ENCODE data around the gene DALRD3. TPM values are rescaled to one million over a fixed set of nuclear protein-coding genes. Genes with fewer than 3 reads are reported as not detected.

The DALRD3 gene
- polyA plus RNA-seq, 2 of the 4 experiments (the other 2 are of a cell fraction), result 20.5 to 35.8 TPM

DNA sequence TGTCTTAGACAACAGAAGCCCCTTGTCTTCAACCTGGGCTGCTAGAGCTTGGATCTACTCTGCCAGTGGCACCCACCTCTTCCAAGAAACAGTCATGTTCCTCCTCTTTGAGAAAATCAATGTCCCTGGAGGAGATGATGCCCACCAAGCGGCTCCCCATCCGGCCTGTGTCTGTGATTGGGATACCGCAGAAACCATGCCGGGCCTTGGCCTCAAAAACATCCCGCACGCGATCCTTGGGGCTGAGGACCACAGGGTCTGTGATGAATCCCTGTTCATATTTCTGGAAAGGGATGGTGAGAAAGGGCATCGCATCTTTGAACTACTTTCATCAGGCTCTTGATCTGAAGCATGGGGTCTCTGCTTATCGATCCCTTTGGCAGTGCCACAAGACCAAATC lies 9.3 kb upstream of the DALRD3 start:
- WGBS (ENCODE audit: missing lambda C conversion rate), result 96% methylated on average over 5 of the region's 9 CpGs
- TF ChIP-seq GATA3 (IDR thresholded peaks at IDR 0.05; ENCODE audit: borderline replicate concordance), result no peak
- 0 out of 2 replicates have a peak, but pooled peaks have one; percentile 9 for TF ChIP-seq POLR2A (IDR thresholded peaks at IDR 0.05; ENCODE audit: low read length)
- ATAC-seq (no peak), DNase-seq (ENCODE audit: low read depth in 1 of 2, low spot score in 1 of 2) (no peak), FAIRE-seq (no peak)
- H3K27ac ChIP-seq, result peak overlapping the region in 1 of 2 experiments; percentile 90; a peak in 1 of 6 replicates
- POLR2A ChIA-PET, result no interaction called here
- no peaks in the 10 kb centered on the region for H3K9me3 ChIP-seq
- peak overlapping the region; percentile 99 for H3K4me2 ChIP-seq
- H3K4me1 ChIP-seq, result peaks cover 24% of the 10 kb centered on the region
- H3K4me3 ChIP-seq, result peak overlapping the region; percentile 81; the same call in 2 of the 3 replicates
- CTCF ChIA-PET, result interaction anchor here (1.1 to 1.7 kb wide), 2 partner anchors 14 to 67 kb away, joined by 3 to 5 read pairs; partner anchors contain the start of gene QRICH1

DNA sequence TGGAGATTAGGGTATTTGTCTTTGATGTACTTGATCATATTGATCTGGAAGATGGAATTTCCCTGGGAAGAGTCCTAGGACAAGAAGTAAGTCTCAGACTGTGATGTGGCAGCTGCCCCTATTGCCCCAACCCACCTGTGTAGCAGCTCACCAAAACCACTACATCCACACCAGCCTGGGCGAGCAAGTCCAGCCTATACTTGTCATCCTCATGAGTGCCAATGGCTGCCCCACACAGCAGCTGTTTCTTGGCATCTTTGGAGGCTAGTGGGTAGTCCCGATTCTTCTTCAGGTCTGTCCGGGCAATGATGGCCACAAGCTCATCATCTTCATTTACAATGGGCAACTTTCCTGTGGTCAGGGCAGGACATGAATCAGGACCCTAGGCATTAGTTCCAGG lies 8.2 kb upstream of the DALRD3 start:
- Histone ChIP-seq H3K9me3 (no peaks in the 10 kb centered on the region), H3K4me3 (no peak overlapping the region), H3K4me2 (no peak overlapping the region), H3K27ac (no peak overlapping the region), H3K4me1 (peaks cover 24% of the 10 kb centered on the region)
- POLR2A ChIA-PET, result interaction anchor here (0.8 kb wide), 1 partner anchor 67 kb away, joined by 3 read pairs; no protein-coding TSS in a partner anchor
- ATAC-seq (no peak), FAIRE-seq (no peak), DNase-seq (ENCODE audit: low read depth in 1 of 2, low spot score in 1 of 2) (no peak)
- 95% methylated on average over 2 of the region's 3 CpGs for WGBS (ENCODE audit: missing lambda C conversion rate)
- TF ChIP-seq, protein P1, sequence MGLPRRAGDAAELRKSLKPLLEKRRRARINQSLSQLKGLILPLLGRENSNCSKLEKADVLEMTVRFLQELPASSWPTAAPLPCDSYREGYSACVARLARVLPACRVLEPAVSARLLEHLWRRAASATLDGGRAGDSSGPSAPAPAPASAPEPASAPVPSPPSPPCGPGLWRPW (IDR thresholded peaks at IDR 0.05), result no peak
- TF ChIP-seq ZC3H11A (IDR thresholded peaks at IDR 0.05) (no peak), HOXA7 (CRISPR knock-in tag; IDR thresholded peaks at IDR 0.05) (no peak), ZSCAN20 (CRISPR knock-in tag; IDR thresholded peaks at IDR 0.05) (no peak), NPAS2 (CRISPR knock-in tag; IDR thresholded peaks at IDR 0.05; ENCODE audit: borderline replicate concordance) (no peak), RFX5 (IDR thresholded peaks at IDR 0.05) (no peak), SREBF2 (IDR thresholded peaks at IDR 0.05) (no peak), KDM5A (IDR thresholded peaks at IDR 0.05) (no peak), RCOR1 (IDR thresholded peaks at IDR 0.05; ENCODE audit: low read depth, low read length) (no peak), MAFK (IDR thresholded peaks at IDR 0.05; ENCODE audit: partially characterized antibody) (no peak), CBX2 (IDR thresholded peaks at IDR 0.05; ENCODE audit: borderline replicate concordance, low read depth) (no peak), KDM1A (IDR thresholded peaks at IDR 0.05; ENCODE audit: low read depth) (no peak), CHD4 (IDR thresholded peaks at IDR 0.05; ENCODE audit: borderline replicate concordance) (no peak), FOXS1 (CRISPR knock-in tag; IDR thresholded peaks at IDR 0.05) (no peak), NFE2L2 (conservative IDR thresholded peaks at IDR 0.05; ENCODE audit: low read length) (no peak)
- TF ChIP-seq, protein P2, sequence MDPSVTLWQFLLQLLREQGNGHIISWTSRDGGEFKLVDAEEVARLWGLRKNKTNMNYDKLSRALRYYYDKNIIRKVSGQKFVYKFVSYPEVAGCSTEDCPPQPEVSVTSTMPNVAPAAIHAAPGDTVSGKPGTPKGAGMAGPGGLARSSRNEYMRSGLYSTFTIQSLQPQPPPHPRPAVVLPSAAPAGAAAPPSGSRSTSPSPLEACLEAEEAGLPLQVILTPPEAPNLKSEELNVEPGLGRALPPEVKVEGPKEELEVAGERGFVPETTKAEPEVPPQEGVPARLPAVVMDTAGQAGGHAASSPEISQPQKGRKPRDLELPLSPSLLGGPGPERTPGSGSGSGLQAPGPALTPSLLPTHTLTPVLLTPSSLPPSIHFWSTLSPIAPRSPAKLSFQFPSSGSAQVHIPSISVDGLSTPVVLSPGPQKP (IDR thresholded peaks at IDR 0.05; ENCODE audit: low read depth, low read length), result no peak
- TF ChIP-seq, protein P3, sequence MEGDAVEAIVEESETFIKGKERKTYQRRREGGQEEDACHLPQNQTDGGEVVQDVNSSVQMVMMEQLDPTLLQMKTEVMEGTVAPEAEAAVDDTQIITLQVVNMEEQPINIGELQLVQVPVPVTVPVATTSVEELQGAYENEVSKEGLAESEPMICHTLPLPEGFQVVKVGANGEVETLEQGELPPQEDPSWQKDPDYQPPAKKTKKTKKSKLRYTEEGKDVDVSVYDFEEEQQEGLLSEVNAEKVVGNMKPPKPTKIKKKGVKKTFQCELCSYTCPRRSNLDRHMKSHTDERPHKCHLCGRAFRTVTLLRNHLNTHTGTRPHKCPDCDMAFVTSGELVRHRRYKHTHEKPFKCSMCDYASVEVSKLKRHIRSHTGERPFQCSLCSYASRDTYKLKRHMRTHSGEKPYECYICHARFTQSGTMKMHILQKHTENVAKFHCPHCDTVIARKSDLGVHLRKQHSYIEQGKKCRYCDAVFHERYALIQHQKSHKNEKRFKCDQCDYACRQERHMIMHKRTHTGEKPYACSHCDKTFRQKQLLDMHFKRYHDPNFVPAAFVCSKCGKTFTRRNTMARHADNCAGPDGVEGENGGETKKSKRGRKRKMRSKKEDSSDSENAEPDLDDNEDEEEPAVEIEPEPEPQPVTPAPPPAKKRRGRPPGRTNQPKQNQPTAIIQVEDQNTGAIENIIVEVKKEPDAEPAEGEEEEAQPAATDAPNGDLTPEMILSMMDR (IDR thresholded peaks at IDR 0.05), result no peak
- CTCF ChIA-PET, result interaction anchor here (0.8 to 30.1 kb wide), 3 partner anchors 19 to 67 kb away, joined by 3 to 385 read pairs (median 3); partner anchors contain the start of genes P4HTM, QRICH1 and WDR6

DNA sequence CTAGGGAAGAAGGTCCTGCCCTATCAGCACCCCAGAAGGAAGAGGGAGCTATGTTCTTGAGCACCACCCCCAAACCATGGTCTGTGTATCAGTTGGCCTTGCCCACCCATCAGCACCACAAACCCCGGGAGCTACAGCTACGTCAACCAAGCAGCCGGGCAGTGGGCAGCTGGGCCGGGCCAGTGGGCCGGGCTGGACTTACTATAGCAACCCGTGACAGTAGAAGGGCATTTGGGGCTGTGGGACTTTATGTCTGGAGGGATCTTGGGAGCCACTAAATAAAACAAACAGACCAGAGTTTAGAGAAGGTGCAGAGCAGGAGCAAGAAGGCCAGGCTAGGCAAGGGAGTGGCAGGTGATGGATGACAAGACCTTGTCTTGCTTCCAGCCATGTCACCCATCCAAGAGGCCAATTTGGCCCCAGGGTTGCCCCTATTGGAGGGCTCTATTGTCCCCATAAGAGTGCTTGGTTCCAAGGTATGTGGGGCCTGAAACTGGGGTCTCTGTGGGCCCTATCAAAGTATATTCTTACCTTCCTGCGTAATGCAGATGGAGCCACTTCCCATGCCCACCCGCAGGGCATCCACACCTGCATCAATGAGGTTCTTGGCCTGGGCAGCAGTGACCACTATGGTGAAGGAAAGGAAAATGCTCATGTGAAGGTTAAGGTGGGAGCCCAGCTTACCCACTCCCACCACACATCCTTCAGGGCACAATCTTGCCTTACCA lies 7.6 kb upstream of the DALRD3 start:
- no peaks in the 10 kb centered on the region for H3K9me3 ChIP-seq
- ATAC-seq (no peak), FAIRE-seq (no peak), DNase-seq (ENCODE audit: low read depth in 1 of 2, low spot score in 1 of 2) (no peak)
- CTCF ChIA-PET, result interaction anchor here (0.8 to 30.1 kb wide), 4 partner anchors 19 to 69 kb away, joined by 3 to 385 read pairs (median 4); partner anchors contain the start of genes P4HTM, QRICH1 and WDR6
- H3K4me1 ChIP-seq, result peaks cover 24% of the 10 kb centered on the region
- H3K27ac ChIP-seq, result no peak overlapping the region
- 94% methylated on average over 8 of the region's 8 CpGs for WGBS (ENCODE audit: missing lambda C conversion rate)
- no peak overlapping the region for H3K4me2 ChIP-seq
- no peak for TF ChIP-seq ESRRA (IDR thresholded peaks at IDR 0.05; ENCODE audit: borderline replicate concordance, low read length)
- no peak for TF ChIP-seq SMC3 (IDR thresholded peaks at IDR 0.05)
- no peak for TF ChIP-seq NFE2L2 (conservative IDR thresholded peaks at IDR 0.05; ENCODE audit: low read length)
- TF ChIP-seq MYC (IDR thresholded peaks at IDR 0.05; ENCODE audit: borderline replicate concordance, low read length), result no peak
- TF ChIP-seq, protein P4, sequence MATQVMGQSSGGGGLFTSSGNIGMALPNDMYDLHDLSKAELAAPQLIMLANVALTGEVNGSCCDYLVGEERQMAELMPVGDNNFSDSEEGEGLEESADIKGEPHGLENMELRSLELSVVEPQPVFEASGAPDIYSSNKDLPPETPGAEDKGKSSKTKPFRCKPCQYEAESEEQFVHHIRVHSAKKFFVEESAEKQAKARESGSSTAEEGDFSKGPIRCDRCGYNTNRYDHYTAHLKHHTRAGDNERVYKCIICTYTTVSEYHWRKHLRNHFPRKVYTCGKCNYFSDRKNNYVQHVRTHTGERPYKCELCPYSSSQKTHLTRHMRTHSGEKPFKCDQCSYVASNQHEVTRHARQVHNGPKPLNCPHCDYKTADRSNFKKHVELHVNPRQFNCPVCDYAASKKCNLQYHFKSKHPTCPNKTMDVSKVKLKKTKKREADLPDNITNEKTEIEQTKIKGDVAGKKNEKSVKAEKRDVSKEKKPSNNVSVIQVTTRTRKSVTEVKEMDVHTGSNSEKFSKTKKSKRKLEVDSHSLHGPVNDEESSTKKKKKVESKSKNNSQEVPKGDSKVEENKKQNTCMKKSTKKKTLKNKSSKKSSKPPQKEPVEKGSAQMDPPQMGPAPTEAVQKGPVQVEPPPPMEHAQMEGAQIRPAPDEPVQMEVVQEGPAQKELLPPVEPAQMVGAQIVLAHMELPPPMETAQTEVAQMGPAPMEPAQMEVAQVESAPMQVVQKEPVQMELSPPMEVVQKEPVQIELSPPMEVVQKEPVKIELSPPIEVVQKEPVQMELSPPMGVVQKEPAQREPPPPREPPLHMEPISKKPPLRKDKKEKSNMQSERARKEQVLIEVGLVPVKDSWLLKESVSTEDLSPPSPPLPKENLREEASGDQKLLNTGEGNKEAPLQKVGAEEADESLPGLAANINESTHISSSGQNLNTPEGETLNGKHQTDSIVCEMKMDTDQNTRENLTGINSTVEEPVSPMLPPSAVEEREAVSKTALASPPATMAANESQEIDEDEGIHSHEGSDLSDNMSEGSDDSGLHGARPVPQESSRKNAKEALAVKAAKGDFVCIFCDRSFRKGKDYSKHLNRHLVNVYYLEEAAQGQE (IDR thresholded peaks at IDR 0.05), result no peak
- no peak for TF ChIP-seq CHD4 (IDR thresholded peaks at IDR 0.05; ENCODE audit: borderline replicate concordance)
- TF ChIP-seq MAFK (IDR thresholded peaks at IDR 0.05; ENCODE audit: partially characterized antibody), result no peak
- TF ChIP-seq, protein P5, sequence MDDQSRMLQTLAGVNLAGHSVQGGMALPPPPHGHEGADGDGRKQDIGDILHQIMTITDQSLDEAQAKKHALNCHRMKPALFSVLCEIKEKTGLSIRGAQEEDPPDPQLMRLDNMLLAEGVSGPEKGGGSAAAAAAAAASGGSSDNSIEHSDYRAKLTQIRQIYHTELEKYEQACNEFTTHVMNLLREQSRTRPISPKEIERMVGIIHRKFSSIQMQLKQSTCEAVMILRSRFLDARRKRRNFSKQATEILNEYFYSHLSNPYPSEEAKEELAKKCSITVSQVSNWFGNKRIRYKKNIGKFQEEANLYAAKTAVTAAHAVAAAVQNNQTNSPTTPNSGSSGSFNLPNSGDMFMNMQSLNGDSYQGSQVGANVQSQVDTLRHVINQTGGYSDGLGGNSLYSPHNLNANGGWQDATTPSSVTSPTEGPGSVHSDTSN (IDR thresholded peaks at IDR 0.05), result 0 out of 2 replicates have a peak, but pooled peaks have one; percentile 10
- POLR2A ChIA-PET, result interaction anchor here (0.8 to 2.2 kb wide), 3 partner anchors 14 to 68 kb away, joined by 3 to 7 read pairs (median 3); partner anchors contain the start of gene QRICH1
- H3K4me3 ChIP-seq, result no peak overlapping the region
